Ishikawa (cell line): ENCODE results near the gene PDCD4.

Source experiments
- EP300 ChIP-seq: IDR thresholded peaks from 2 replicates; pipeline ENCODE4 v1.6.1; 2012; ENCODE audit warnings: borderline replicate concordance
- FOXM1 ChIP-seq: IDR thresholded peaks from 2 replicates; pipeline ENCODE4 v1.6.1; 2012; ENCODE audit warnings: low read depth, borderline replicate concordance
- RAD21 ChIP-seq: IDR thresholded peaks from 2 replicates; pipeline ENCODE4 v1.6.1; 2012; ENCODE audit warnings: low read depth
- TEAD4 ChIP-seq: IDR thresholded peaks from 2 replicates; pipeline ENCODE4 v1.6.1; 2012

- TF ChIP-seq EP300 (no peak), FOXM1 (no peak), TEAD4 (no peak), RAD21 (no peak)
These were observed 30.5 kb downstream of the PDCD4 start for GRCh38 chr10:110901954-110902819.
